Muscle of back (tissue), 11 donors: ENCODE data around the gene IRF6. TPM values are rescaled to one million over a fixed set of nuclear protein-coding genes. Genes with fewer than 3 reads are reported as not detected.

ENCODE experiments used
- DNase-seq, 3 donors: peaks; one replicate each; pipeline versions ENCODE4 v3.0.0 to v3.0.0-alpha.2; 2013
- polyA plus RNA-seq, 10 donors: library from polyadenylated mRNA; unstranded; fragments of 120-200 nt; gene quantifications; one replicate each; pipeline ENCODE4 v1.2.1, GENCODE V29; 2013; ENCODE audit not compliant: insufficient read length in 10 of 10

IRF6 gene
- polyA plus RNA-seq, 10 donors = 0.43 to 11.3 (median 0.73) TPM

- no peak for DNase-seq
These were observed 69.3 kb downstream of the IRF6 start for GRCh38 chr1:209736490-209737117.

Other genes with a start within 250 kb of the IRF6 start
- gene CAMK1G, start 222.4 kb downstream of the IRF6 start, polyA plus RNA-seq = under 1 TPM in 5 of 10 donors, not detected in 5; 0.10 to 0.47 (median 0.19) TPM
- 1 to 10 TPM in 3 of 10 donors, under 1 TPM in 7; 0.16 to 5.7 (median 0.80) TPM for gene LAMB3, start 153.7 kb downstream of the IRF6 start, polyA plus RNA-seq
- gene G0S2, start 130.7 kb downstream of the IRF6 start, polyA plus RNA-seq = 1 to 10 TPM; 2.3 to 6.0 (median 3.3) TPM
- under 1 TPM in 9 of 10 donors, not detected in 1; 0.15 to 0.62 (median 0.29) TPM for gene HSD11B1, start 101.3 kb downstream of the IRF6 start, polyA plus RNA-seq
- gene TRAF3IP3, start 50.1 kb downstream of the IRF6 start, polyA plus RNA-seq = 10 to 100 TPM in 1 of 10 donors, 1 to 10 TPM in 9; 1.3 to 17.7 (median 2.9) TPM
- 1 to 10 TPM; 2.0 to 3.6 (median 2.7) TPM for gene C1orf74, start 21.6 kb downstream of the IRF6 start, polyA plus RNA-seq
- gene UTP25, start 21.8 kb upstream of the IRF6 start, polyA plus RNA-seq = 1 to 10 TPM; 5.4 to 8.2 (median 6.8) TPM
- gene SYT14, start 132.1 kb upstream of the IRF6 start, polyA plus RNA-seq = 1 to 10 TPM in 6 of 10 donors, under 1 TPM in 4; 0.55 to 5.7 (median 1.3) TPM